HFFc6 (cell line): ENCODE data around the gene STK35. TPM values are rescaled to one million over a fixed set of nuclear protein-coding genes. Genes with fewer than 3 reads are reported as not detected.

Experiments
- DNase-seq: peaks from one replicate; pipeline ENCODE4 v3.0.0-alpha.2; 2018
- H3K27ac Mint-ChIP-seq: 2 replicates; pipeline ENCODE4 v1.8.0; 2020; ENCODE audit warnings: mild to moderate bottlenecking, mixed read lengths
- H3K27me3 Mint-ChIP-seq: 2 replicates; pipeline ENCODE4 v1.8.0; 2021; ENCODE audit warnings: mild to moderate bottlenecking, moderate library complexity, mixed read lengths; ENCODE audit not compliant: insufficient read depth
- H3K36me3 Mint-ChIP-seq: 2 replicates; pipeline ENCODE4 v1.8.0; 2021; ENCODE audit warnings: low read depth, mixed read lengths
- H3K4me1 Mint-ChIP-seq: 2 replicates; pipeline ENCODE4 v1.8.0; 2020; ENCODE audit warnings: low read depth, mixed read lengths
- H3K4me3 Mint-ChIP-seq: 2 replicates; pipeline ENCODE4 v1.8.0; 2020; ENCODE audit warnings: mild to moderate bottlenecking, moderate library complexity, mixed read lengths
- H3K9me3 Mint-ChIP-seq: 2 replicates; pipeline ENCODE4 v1.8.0; 2020; ENCODE audit warnings: mild to moderate bottlenecking, mixed read lengths
- total RNA-seq, 6 experiments: library from RNA; stranded (reverse); fragmentation: NEBNext Ultra II Directional; extraction: Animal tissue kit (Norgen Biotek cat#: 25700); gene quantifications; 2 replicates in 1 of 6; 3 replicates in 5 of 6; pipeline ENCODE4 v1.2.3, GENCODE V29; 2021
- TF ChIP-seq, protein P1 (sequence below): fragments of 200-600 bp; sonication (generic); IDR thresholded peaks from 2 replicates; pipeline ENCODE4 v1.5.0; 2021; ENCODE audit warnings: antibody characterized with exemption, mild to moderate bottlenecking

The STK35 gene
- total RNA-seq, 6 experiments from 2014 or later: 14.0 to 16.7 (median 15.1) TPM

DNA sequence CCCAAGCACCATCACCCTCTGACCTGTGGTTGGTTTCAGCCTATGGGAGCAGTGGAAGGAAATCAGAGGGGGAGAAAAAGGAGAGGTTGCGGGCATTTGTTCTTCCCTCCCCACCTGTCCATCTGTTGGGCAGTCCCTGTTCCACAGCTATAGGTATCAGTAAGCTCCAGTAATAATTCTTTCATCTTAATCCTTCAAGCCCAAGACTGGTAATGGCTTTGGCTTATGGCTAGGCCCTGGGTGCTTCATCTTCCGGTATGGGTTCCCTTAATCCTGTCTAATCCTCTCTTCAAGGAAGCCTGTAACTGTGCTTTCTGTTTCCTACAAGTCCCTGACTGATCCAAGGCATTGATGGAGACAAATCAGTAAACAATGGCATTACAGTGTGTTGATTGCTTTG lies 42.2 kb upstream of the STK35 start:
- Mint-ChIP-seq H3K4me1 (no peaks in the 10 kb centered on the region), H3K4me3 (no peak overlapping the region), H3K9me3 (no peaks in the 10 kb centered on the region), H3K27ac (no peak overlapping the region), H3K36me3 (no peaks in the 10 kb centered on the region), H3K27me3 (peaks cover 15% of the 10 kb centered on the region; the same call in 1 of the 2 replicates)
- DNase-seq: no peak
- TF ChIP-seq, protein P1, sequence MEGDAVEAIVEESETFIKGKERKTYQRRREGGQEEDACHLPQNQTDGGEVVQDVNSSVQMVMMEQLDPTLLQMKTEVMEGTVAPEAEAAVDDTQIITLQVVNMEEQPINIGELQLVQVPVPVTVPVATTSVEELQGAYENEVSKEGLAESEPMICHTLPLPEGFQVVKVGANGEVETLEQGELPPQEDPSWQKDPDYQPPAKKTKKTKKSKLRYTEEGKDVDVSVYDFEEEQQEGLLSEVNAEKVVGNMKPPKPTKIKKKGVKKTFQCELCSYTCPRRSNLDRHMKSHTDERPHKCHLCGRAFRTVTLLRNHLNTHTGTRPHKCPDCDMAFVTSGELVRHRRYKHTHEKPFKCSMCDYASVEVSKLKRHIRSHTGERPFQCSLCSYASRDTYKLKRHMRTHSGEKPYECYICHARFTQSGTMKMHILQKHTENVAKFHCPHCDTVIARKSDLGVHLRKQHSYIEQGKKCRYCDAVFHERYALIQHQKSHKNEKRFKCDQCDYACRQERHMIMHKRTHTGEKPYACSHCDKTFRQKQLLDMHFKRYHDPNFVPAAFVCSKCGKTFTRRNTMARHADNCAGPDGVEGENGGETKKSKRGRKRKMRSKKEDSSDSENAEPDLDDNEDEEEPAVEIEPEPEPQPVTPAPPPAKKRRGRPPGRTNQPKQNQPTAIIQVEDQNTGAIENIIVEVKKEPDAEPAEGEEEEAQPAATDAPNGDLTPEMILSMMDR: no peak

DNA sequence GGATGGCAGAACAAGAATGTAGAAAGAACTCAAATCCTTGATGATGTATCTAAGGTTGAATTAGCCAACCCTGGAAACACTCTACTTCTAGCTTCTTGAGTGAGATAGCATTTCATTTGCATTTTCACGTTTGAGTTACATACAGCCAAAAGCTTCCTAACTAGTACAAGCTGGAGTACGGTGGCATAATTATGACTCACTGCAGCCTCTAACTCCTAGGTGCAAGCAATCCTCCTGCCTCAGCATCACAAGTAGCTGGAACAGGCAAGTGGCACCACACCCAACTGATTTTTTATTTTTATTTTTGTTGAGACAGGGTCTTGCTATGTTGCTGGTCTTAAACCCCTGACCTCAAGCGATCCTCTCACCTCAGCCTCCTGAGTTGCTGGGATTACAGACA lies 36.5 kb upstream of the STK35 start:
- Mint-ChIP-seq H3K9me3 (no peaks in the 10 kb centered on the region), H3K4me3 (no peak overlapping the region), H3K27me3 (peaks cover 20% of the 10 kb centered on the region), H3K4me1 (no peaks in the 10 kb centered on the region), H3K36me3 (no peaks in the 10 kb centered on the region), H3K27ac (no peak overlapping the region)
- TF ChIP-seq, protein P1: no peak
- no peak for DNase-seq

DNA sequence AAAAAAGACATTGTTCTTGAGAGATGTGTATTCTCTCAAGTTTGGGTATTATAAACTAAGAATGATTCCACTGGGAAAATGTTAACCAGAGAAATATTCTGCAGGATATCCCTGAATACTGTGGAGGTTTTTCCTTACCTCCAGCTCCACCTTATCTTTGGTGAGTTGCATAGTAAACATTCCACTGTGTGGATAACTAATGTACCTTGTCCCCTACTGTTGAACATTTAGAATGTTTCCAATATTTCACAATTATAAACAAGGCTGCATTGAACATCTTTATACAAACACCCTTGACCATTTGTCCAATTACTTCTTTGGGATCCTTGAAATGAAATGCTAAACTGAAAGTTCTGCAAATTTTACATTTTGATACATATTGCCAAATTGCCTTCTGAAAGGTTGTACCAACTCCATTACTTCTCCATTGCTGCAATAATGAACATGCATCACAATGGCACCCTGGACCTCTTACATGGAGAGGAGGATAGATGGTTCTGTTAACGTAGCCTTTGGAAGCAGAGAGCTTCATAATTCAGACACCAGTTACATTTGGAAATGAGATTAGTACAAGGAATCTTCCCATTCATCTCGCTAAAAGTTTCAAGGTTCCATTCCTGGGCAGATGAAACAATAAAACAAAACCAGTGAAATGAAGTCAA lies 35.0 kb upstream of the STK35 start:
- Mint-ChIP-seq H3K27ac (no peak overlapping the region), H3K4me1 (no peaks in the 10 kb centered on the region), H3K36me3 (no peaks in the 10 kb centered on the region), H3K27me3 (peaks cover 31% of the 10 kb centered on the region), H3K9me3 (peaks cover 8% of the 10 kb centered on the region; the same call in 1 of the 2 replicates), H3K4me3 (no peak overlapping the region)
- DNase-seq: no peak
- TF ChIP-seq, protein P1: no peak

- Mint-ChIP-seq H3K4me3 (no peak overlapping the region), H3K4me1 (no peaks in the 10 kb centered on the region), H3K27ac (no peak overlapping the region), H3K36me3 (no peaks in the 10 kb centered on the region), H3K27me3 (peaks cover 17% of the 10 kb centered on the region), H3K9me3 (no peaks in the 10 kb centered on the region)
- no peak for DNase-seq
- TF ChIP-seq, protein P1: no peak
These were observed 20.9 kb upstream of the STK35 start for GRCh38 chr20:2080532-2081224.

DNA sequence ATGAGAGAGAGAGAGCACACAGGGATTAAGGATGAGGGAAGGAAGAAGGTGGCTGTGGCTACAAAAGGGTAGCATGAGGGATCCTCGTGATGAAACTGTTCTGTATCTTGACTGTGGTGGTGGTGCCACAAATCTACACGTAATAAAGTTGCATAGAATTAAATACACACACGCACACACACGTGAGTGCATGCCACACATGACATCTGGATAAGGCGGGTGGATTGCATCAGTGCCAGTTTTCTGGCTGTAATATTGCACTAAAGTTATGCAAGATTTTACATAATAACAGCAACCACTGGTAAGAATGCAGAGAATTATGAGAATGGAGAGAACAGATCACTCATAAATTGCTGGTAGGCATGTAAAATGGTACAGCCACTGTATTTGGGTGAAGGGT lies 16.9 kb upstream of the STK35 start:
- no peak for DNase-seq
- Mint-ChIP-seq H3K9me3 (no peaks in the 10 kb centered on the region), H3K4me1 (no peaks in the 10 kb centered on the region), H3K27me3 (peaks cover 40% of the 10 kb centered on the region), H3K4me3 (no peak overlapping the region), H3K36me3 (no peaks in the 10 kb centered on the region), H3K27ac (no peak overlapping the region)
- TF ChIP-seq, protein P1: no peak
